Peyer's patch (tissue), 4 donors: ENCODE data around the gene TLE7.

Experiments
- POLR2A ChIP-seq, 2 donors: fragments of 450-650 bp; IDR thresholded peaks; one replicate each; pipeline ENCODE4 v1.5.1; 2017; ENCODE audit warnings: antibody characterized with exemption in 2 of 2, mild to moderate bottlenecking in 2 of 2, moderate library complexity in 2 of 2
- TF ChIP-seq, protein P1 (sequence below), 6 experiments: fragments of 450-650 bp in 4 of 6; fragments of 200-600 bp in 2 of 6; sonication (generic) in 1 of 6; IDR thresholded peaks; one replicate each; pipeline ENCODE4 v1.5.1; 2017 to 2019; ENCODE audit warnings: antibody characterized with exemption in 6 of 6, mild to moderate bottlenecking in 3 of 6, moderate library complexity in 1 of 6

DNA sequence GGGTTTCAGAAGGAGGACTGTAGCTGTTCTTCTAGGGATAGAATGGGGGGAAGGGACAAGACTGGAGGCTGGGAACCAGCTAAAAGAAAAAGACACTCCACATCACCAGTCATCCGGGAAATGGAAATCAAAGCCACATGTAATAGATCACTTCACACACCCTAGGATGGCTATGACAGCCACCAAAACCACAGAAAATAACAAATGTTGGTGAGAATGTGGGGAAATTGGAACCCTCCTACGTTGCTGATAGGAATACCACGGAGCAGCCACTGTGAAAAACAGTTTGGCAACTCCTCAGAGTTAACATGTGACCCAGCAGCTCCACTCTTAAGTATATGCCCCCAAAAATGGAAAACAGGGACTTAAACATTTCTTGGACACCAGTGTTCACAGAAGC lies 2.3 kb downstream of the TLE7 start:
- TF ChIP-seq, protein P1, sequence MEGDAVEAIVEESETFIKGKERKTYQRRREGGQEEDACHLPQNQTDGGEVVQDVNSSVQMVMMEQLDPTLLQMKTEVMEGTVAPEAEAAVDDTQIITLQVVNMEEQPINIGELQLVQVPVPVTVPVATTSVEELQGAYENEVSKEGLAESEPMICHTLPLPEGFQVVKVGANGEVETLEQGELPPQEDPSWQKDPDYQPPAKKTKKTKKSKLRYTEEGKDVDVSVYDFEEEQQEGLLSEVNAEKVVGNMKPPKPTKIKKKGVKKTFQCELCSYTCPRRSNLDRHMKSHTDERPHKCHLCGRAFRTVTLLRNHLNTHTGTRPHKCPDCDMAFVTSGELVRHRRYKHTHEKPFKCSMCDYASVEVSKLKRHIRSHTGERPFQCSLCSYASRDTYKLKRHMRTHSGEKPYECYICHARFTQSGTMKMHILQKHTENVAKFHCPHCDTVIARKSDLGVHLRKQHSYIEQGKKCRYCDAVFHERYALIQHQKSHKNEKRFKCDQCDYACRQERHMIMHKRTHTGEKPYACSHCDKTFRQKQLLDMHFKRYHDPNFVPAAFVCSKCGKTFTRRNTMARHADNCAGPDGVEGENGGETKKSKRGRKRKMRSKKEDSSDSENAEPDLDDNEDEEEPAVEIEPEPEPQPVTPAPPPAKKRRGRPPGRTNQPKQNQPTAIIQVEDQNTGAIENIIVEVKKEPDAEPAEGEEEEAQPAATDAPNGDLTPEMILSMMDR (IDR thresholded peaks at IDR 0.05) = no peak
- TF ChIP-seq POLR2A (IDR thresholded peaks at IDR 0.05) = no peak
